ENCODE results near the gene MITF. TPM values are rescaled to one million over a fixed set of nuclear protein-coding genes. Genes with fewer than 3 reads are reported as not detected.

MITF gene
- total RNA-seq, 1 donor from 2014 or later, result 5.8 TPM

- H3K9me3 Mint-ChIP-seq (ENCODE audit: unreplicated experiment), result no peaks in the 10 kb centered on the region
- H3K4me1 Mint-ChIP-seq (ENCODE audit: unreplicated experiment), result peaks cover 29% of the 10 kb centered on the region
- TF ChIP-seq CTCF (IDR thresholded peaks at IDR 0.05), result no peak
- no peaks in the 10 kb centered on the region for H3K36me3 Mint-ChIP-seq (ENCODE audit: unreplicated experiment)
- H3K27ac Mint-ChIP-seq (ENCODE audit: unreplicated experiment), result no peak overlapping the region
- H3K27me3 Mint-ChIP-seq (ENCODE audit: unreplicated experiment), result no peaks in the 10 kb centered on the region
- H3K4me3 Mint-ChIP-seq (ENCODE audit: unreplicated experiment), result no peak overlapping the region
- no peak for DNase-seq (ENCODE audit: extremely low spot score, unreplicated experiment)
Observed at GRCh38 chr3:69890084-69890483, 150.8 kb downstream of the MITF start.

- no peaks in the 10 kb centered on the region for H3K27me3 Mint-ChIP-seq (ENCODE audit: unreplicated experiment)
- no peaks in the 10 kb centered on the region for H3K36me3 Mint-ChIP-seq (ENCODE audit: unreplicated experiment)
- no peaks in the 10 kb centered on the region for H3K9me3 Mint-ChIP-seq (ENCODE audit: unreplicated experiment)
- no peak for TF ChIP-seq CTCF (IDR thresholded peaks at IDR 0.05)
- H3K27ac Mint-ChIP-seq (ENCODE audit: unreplicated experiment), result no peak overlapping the region
- no peak for DNase-seq (ENCODE audit: extremely low spot score, unreplicated experiment)
- no peak overlapping the region for H3K4me3 Mint-ChIP-seq (ENCODE audit: unreplicated experiment)
- peaks cover 29% of the 10 kb centered on the region for H3K4me1 Mint-ChIP-seq (ENCODE audit: unreplicated experiment)
Observed at GRCh38 chr3:69890691-69891090, 151.4 kb downstream of the MITF start.

- H3K27me3 Mint-ChIP-seq (ENCODE audit: unreplicated experiment), result no peaks in the 10 kb centered on the region
- H3K36me3 Mint-ChIP-seq (ENCODE audit: unreplicated experiment), result no peaks in the 10 kb centered on the region
- no peak overlapping the region for H3K27ac Mint-ChIP-seq (ENCODE audit: unreplicated experiment)
- DNase-seq (ENCODE audit: extremely low spot score, unreplicated experiment), result no peak
- H3K9me3 Mint-ChIP-seq (ENCODE audit: unreplicated experiment), result no peaks in the 10 kb centered on the region
- H3K4me1 Mint-ChIP-seq (ENCODE audit: unreplicated experiment), result peaks cover 29% of the 10 kb centered on the region
- no peak overlapping the region for H3K4me3 Mint-ChIP-seq (ENCODE audit: unreplicated experiment)
- no peak for TF ChIP-seq CTCF (IDR thresholded peaks at IDR 0.05)
Observed at GRCh38 chr3:69892706-69893105, 153.4 kb downstream of the MITF start.

GRCh38 chr3:69893274-69893673, 154.0 kb downstream of the MITF start:
- Mint-ChIP-seq H3K9me3 (ENCODE audit: unreplicated experiment) (no peaks in the 10 kb centered on the region), H3K36me3 (ENCODE audit: unreplicated experiment) (no peaks in the 10 kb centered on the region), H3K4me3 (ENCODE audit: unreplicated experiment) (no peak overlapping the region), H3K27me3 (ENCODE audit: unreplicated experiment) (no peaks in the 10 kb centered on the region), H3K4me1 (ENCODE audit: unreplicated experiment) (peaks cover 23% of the 10 kb centered on the region), H3K27ac (ENCODE audit: unreplicated experiment) (no peak overlapping the region)
- no peak for DNase-seq (ENCODE audit: extremely low spot score, unreplicated experiment)
- no peak for TF ChIP-seq CTCF (IDR thresholded peaks at IDR 0.05)

- H3K36me3 Mint-ChIP-seq (ENCODE audit: unreplicated experiment), result no peaks in the 10 kb centered on the region
- TF ChIP-seq CTCF (IDR thresholded peaks at IDR 0.05), result no peak
- no peaks in the 10 kb centered on the region for H3K9me3 Mint-ChIP-seq (ENCODE audit: unreplicated experiment)
- no peaks in the 10 kb centered on the region for H3K27me3 Mint-ChIP-seq (ENCODE audit: unreplicated experiment)
- H3K4me3 Mint-ChIP-seq (ENCODE audit: unreplicated experiment), result no peak overlapping the region
- no peak for DNase-seq (ENCODE audit: extremely low spot score, unreplicated experiment)
- no peak overlapping the region for H3K27ac Mint-ChIP-seq (ENCODE audit: unreplicated experiment)
- peaks cover 3% of the 10 kb centered on the region for H3K4me1 Mint-ChIP-seq (ENCODE audit: unreplicated experiment)
Observed at GRCh38 chr3:69896095-69896494, 156.8 kb downstream of the MITF start.

Data from osteocyte (in vitro differentiated cells).